K562 (cell line): ENCODE results near the gene MRPL9. TPM values are rescaled to one million over a fixed set of nuclear protein-coding genes. Genes with fewer than 3 reads are reported as not detected.

Experiments used
- CHD2 ChIP-seq: IDR thresholded peaks from 2 replicates; pipeline ENCODE4 v1.6.1; 2011; ENCODE audit warnings: low read depth, low read length
- ELF2 ChIP-seq: fragments of 250-450 bp; sonication (Bioruptor Pico); IDR thresholded peaks from 2 replicates; pipeline ENCODE4 v1.5.0; 2021; ENCODE audit warnings: mild to moderate bottlenecking
- FIP1L1 ChIP-seq: fragments of 200-400 bp; formaldehyde crosslinking; IDR thresholded peaks from 2 replicates; pipeline ENCODE4 v1.6.1; 2018; ENCODE audit warnings: mild to moderate bottlenecking, low read depth, low read length; ENCODE audit not compliant: poor library complexity, severe bottlenecking
- GABPA ChIP-seq: fragments of 200-800 bp; sonication (Bioruptor generic); conservative IDR thresholded peaks from 2 replicates; pipeline ENCODE4 v1.6.1; 2016; ENCODE audit warnings: low read depth, missing genetic modification characterization, missing compliant biosample characterization
- HDAC2 ChIP-seq: fragments of 450-650 bp; IDR thresholded peaks from 2 replicates; pipeline ENCODE4 v1.6.1; 2016; ENCODE audit warnings: mild to moderate bottlenecking
- HNRNPH1 ChIP-seq: fragments of 200-400 bp; formaldehyde crosslinking; optimal IDR thresholded peaks from 2 replicates; pipeline ENCODE3; 2017; ENCODE audit warnings: low read depth, mild to moderate bottlenecking, low read length, moderate library complexity
- KDM1A ChIP-seq, 2 experiments: fragments of 450-650 bp; IDR thresholded peaks; 2 replicates each; pipeline ENCODE4 v1.6.1; 2016; ENCODE audit warnings: mild to moderate bottlenecking in 2 of 2
- MYBL2 ChIP-seq, 2 experiments: fragments of 450-650 bp in 1 of 2; sonication (generic) in 1 of 2; formaldehyde crosslinking in 1 of 2; IDR thresholded peaks; 2 replicates each; pipeline versions ENCODE4 v1.6.1 to v1.8.1; 2017 to 2022; ENCODE audit warnings: borderline replicate concordance in 1 of 2, inconsistent platforms in 1 of 2, low read depth in 1 of 2, mild to moderate bottlenecking in 1 of 2, missing genetic modification reagents in 1 of 2, moderate library complexity in 1 of 2
- NKRF ChIP-seq: fragments of 450-650 bp; IDR thresholded peaks from 2 replicates; pipeline ENCODE4 v1.6.1; 2016; ENCODE audit warnings: borderline replicate concordance
- PTRF ChIP-seq: fragments of 450-650 bp; IDR thresholded peaks from 2 replicates; pipeline ENCODE4 v1.6.1; 2016; ENCODE audit warnings: mild to moderate bottlenecking, missing genetic modification characterization, missing compliant biosample characterization
- RAD51 ChIP-seq: fragments of 450-650 bp; IDR thresholded peaks from 2 replicates; pipeline ENCODE4 v1.7.1; 2016; ENCODE audit warnings: low read depth, mild to moderate bottlenecking, borderline replicate concordance
- RBBP5 ChIP-seq: fragments of 200-600 bp; sonication (generic); IDR thresholded peaks from 2 replicates; pipeline ENCODE4 v1.6.1; 2012; ENCODE audit warnings: borderline replicate concordance, mild to moderate bottlenecking, low read length, control low read depth, inconsistent platforms; ENCODE audit not compliant: insufficient read depth, poor library complexity, severe bottlenecking
- RBM17 ChIP-seq: fragments of 200-400 bp; formaldehyde crosslinking; IDR thresholded peaks from 2 replicates; pipeline ENCODE4 v1.6.1; 2017; ENCODE audit warnings: low read depth, mild to moderate bottlenecking, low read length, borderline replicate concordance
- SMARCA5 ChIP-seq: fragments of 450-650 bp; IDR thresholded peaks from 2 replicates; pipeline ENCODE4 v1.6.1; 2016
- SMARCE1 ChIP-seq: fragments of 450-650 bp; IDR thresholded peaks from 2 replicates; pipeline ENCODE4 v1.7.1; 2016; ENCODE audit warnings: mild to moderate bottlenecking
- TCF3 ChIP-seq: sonication (generic); formaldehyde crosslinking; IDR thresholded peaks from 2 replicates; pipeline ENCODE4 v1.4.0; 2020; ENCODE audit warnings: mild to moderate bottlenecking, missing genetic modification reagents
- TSHZ1 ChIP-seq: fragments of 250-450 bp; sonication (Bioruptor Pico); IDR thresholded peaks from 2 replicates; pipeline ENCODE4 v1.4.0; 2020; ENCODE audit warnings: mild to moderate bottlenecking, moderate library complexity
- ZBTB2 ChIP-seq: fragments of 450-650 bp; IDR thresholded peaks from 2 replicates; pipeline ENCODE4 v1.6.1; 2016; ENCODE audit warnings: antibody characterized with exemption
- ZNF24 ChIP-seq: fragments of 450-650 bp; IDR thresholded peaks from 2 replicates; pipeline ENCODE4 v1.6.1; 2016
- ZNF551 ChIP-seq: fragments of 250-450 bp; sonication (Bioruptor Pico); IDR thresholded peaks from 2 replicates; pipeline ENCODE4 v1.5.0; 2021; ENCODE audit warnings: mild to moderate bottlenecking, moderate library complexity
- ZNF75A ChIP-seq: fragments of 450-650 bp; formaldehyde crosslinking; IDR thresholded peaks from 2 replicates; pipeline ENCODE4 v1.4.0; 2020; ENCODE audit warnings: mild to moderate bottlenecking
- polyA plus RNA-seq, 8 experiments: library from polyadenylated mRNA; depleted of rRNA in 4 of 8; stranded (reverse) in 5 of 8; unstranded in 3 of 8; fragments of >200 nt; fragmentation: Nextera tagmentation in 2 of 8; fragmentation: Illumina TruSeq in 1 of 8; extraction: Ambion mirVana in 2 of 8; extraction: Trizol in 1 of 8; gene quantifications; 2 replicates each; pipeline versions ENCODE4 v1.2.1 to v1.2.3, GENCODE V29; 2011 to 2014; ENCODE audit warnings: inconsistent platforms in 1 of 8, missing spikeins in 1 of 8
- total RNA-seq, 7 experiments: library from RNA; depleted of rRNA in 6 of 7; stranded (reverse); fragments of >200 nt in 6 of 7; fragmentation: Illumina TruSeq in 2 of 7; extraction: Trizol in 2 of 7; gene quantifications; 2 replicates each; pipeline versions ENCODE4 v1.2.1 to v1.2.3, GENCODE V29; 2011 to 2021; ENCODE audit warnings: low replicate concordance in 1 of 7

MRPL9 gene
- total and polyA plus RNA-seq, 9 of the 15 experiments (the other 6 are each of a cell fraction or from before 2014, with no cell fraction given), result 38.0 to 162 (median 111) TPM

- TF ChIP-seq ZNF75A (CRISPR knock-in tag) (no peak), NKRF (peak; percentile 31; the same call in 1 of the 2 replicates), RBM17 (no peak), ZBTB2 (no peak), HDAC2 (no peak; the same call in 1 of the 2 replicates), HNRNPH1 (no peak), ELF2 (CRISPR knock-in tag) (no peak), FIP1L1 (no peak), KDM1A (IDR thresholded peaks at IDR 0.05) (peak; percentile 81 to 86; a peak in 3 of 4 replicates), SMARCE1 (no peak), ZNF551 (CRISPR knock-in tag) (no peak), GABPA (tag) (no peak), CHD2 (peak; percentile 92), MYBL2 (IDR thresholded peaks at IDR 0.05; ENCODE audit: low read depth) (peak; percentile 52; the same call in 1 of the 2 replicates), MYBL2 (CRISPR knock-in tag; IDR thresholded peaks at IDR 0.05; ENCODE audit: borderline replicate concordance) (no peak), PTRF (tag) (no peak), RAD51 (no peak), TCF3 (CRISPR knock-in tag) (no peak), SMARCA5 (no peak), ZNF24 (no peak), TSHZ1 (CRISPR knock-in tag) (no peak), RBBP5 (peak; percentile 17)
Measured at GRCh38 chr1:151790940-151791651, 27.8 kb upstream of the MRPL9 start (continued).
